Renal pelvis (tissue), 4 donors: ENCODE results near the gene ENOSF1. TPM values are rescaled to one million over a fixed set of nuclear protein-coding genes. Genes with fewer than 3 reads are reported as not detected.
"Not testable (repeated sequence)": the region's sequence is repeated elsewhere in the genome, so short reads cannot be mapped to it uniquely, and the experiment has no call there.

Experiments
- DNase-seq: peaks from one replicate; pipeline ENCODE4 v3.0.0-alpha.2; 2013
- polyA plus RNA-seq, 3 donors: library from polyadenylated mRNA; unstranded; fragments of 120-200 nt; gene quantifications; one replicate each; pipeline ENCODE4 v1.2.1, GENCODE V29; 2013; ENCODE audit not compliant: insufficient read length in 3 of 3

The ENOSF1 gene
- polyA plus RNA-seq, 3 donors: 69.2 to 167 (median 145) TPM

DNA sequence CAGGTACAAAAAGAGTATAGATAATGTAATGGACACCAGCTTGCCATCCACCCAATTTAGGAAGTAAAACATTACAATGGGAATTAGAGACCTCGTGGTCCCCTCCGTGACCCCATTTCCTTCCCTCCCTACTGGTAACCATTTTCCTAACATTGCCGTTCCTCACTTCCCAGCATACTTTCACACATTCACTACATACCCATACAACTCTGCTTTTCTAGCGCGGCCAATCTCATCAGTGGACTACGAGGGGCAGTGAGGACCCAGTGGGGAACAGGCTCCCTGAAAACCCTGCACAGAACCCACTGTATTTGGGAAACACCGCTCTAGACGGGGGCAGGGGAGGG, 1.1 kb downstream of the ENOSF1 start:
- DNase-seq: peak; percentile 33

- DNase-seq: no peak
Measured at GRCh38 chr18:710418-711300, 1.8 kb downstream of the ENOSF1 start.

GRCh38 chr18:709771-710170, 2.7 kb downstream of the ENOSF1 start:
- no peak for DNase-seq

- no peak for DNase-seq
Measured at GRCh38 chr18:708096-708495, 4.3 kb downstream of the ENOSF1 start.

GRCh38 chr18:706405-706804, 6.0 kb downstream of the ENOSF1 start:
- DNase-seq: no peak

- DNase-seq: no peak
Measured at GRCh38 chr18:703213-703967, 9.0 kb downstream of the ENOSF1 start.

GRCh38 chr18:697800-698199, 14.6 kb downstream of the ENOSF1 start:
- peak; percentile 34 for DNase-seq

DNA sequence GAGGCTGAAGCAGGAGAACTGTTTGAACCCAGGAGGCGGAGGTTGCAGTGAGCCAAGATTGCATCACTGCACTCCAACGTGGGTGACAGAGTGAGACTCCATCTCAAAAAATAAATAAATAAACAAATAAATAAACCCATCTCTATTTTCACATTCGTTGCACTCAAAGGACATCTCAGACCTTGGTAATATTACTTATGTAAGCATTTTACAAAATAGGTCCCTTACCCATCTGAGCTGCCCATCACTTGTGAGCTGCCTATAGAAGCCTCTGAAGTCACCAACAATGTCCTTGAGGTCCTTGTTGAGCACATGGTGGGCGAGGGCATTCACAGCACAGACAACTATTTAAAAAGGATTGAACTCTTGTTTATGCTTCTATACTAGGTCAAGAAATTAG, 15.4 kb downstream of the ENOSF1 start:
- no peak for DNase-seq

GRCh38 chr18:693466-694187, 18.8 kb downstream of the ENOSF1 start:
- DNase-seq: no peak

DNA sequence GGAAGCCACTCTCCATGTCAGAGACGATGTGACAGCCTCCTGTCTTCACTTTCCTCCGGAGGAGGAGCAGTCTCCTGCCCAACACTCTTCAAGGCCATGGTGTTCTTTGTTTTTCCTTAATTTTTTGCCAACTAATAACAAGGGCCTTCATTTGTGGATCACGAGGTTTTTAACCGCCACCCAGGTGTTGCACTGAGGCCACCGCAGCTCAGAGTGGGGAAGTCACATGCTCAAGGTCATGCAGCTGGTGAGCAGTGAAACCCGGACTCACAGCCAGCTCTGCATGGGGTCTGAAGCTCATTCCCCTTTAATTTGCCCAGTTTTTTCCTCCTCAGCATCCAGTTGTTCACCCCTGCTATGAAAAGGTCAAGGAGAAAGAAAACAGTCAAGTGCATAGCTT, 19.6 kb downstream of the ENOSF1 start:
- DNase-seq: no peak

GRCh38 chr18:688323-688722, 24.1 kb downstream of the ENOSF1 start:
- DNase-seq: no peak

- no peak for DNase-seq
Measured at GRCh38 chr18:686339-687111, 25.9 kb downstream of the ENOSF1 start.

GRCh38 chr18:685438-685837, 27.0 kb downstream of the ENOSF1 start:
- DNase-seq: no peak

DNA sequence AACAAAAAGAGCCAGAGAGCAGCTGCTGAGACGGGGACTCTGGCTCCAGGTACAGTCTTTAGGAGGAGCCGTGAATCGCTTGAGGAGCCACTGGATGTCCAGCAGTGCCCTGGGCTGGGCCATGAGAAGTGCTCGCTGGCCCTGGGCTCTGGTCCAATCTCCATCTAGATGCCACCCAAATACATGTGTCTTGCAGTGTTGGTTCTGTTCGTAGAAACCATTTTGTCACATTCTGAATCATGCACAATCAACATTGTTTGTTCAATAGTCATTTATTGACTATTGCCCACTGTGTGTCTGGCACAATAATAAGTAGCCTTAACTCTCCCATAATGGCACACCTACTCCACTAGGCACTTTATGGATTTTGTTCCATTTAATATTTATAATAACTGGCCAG, 28.9 kb downstream of the ENOSF1 start:
- no peak for DNase-seq

GRCh38 chr18:682833-683232, 29.6 kb downstream of the ENOSF1 start:
- DNase-seq: no peak

DNA sequence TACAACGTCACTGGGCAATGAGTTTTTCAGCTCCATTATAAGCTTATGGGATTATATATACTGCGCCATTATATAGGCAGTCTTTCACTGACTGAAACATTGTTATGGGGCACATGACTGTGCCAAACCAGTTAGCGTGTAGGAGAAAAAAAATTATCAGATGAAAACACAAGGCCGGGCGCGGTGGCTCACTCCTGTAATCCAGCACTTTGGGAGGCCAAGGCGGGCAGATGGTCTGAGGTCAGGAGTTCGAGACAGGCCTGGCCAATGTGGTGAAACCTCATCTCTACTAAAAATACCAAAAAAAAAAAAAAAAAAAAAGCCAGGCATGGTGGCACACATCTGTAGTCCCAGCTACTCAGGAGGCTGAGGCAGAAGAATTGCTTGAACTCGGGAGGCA, 30.0 kb downstream of the ENOSF1 start:
- DNase-seq: not testable (repeated sequence)

- DNase-seq: no peak
Measured at GRCh38 chr18:681985-682384, 30.4 kb downstream of the ENOSF1 start.

- DNase-seq: no peak
Measured at GRCh38 chr18:680392-680791, 32.0 kb downstream of the ENOSF1 start.

GRCh38 chr18:679516-679915, 32.9 kb downstream of the ENOSF1 start:
- DNase-seq: no peak

DNA sequence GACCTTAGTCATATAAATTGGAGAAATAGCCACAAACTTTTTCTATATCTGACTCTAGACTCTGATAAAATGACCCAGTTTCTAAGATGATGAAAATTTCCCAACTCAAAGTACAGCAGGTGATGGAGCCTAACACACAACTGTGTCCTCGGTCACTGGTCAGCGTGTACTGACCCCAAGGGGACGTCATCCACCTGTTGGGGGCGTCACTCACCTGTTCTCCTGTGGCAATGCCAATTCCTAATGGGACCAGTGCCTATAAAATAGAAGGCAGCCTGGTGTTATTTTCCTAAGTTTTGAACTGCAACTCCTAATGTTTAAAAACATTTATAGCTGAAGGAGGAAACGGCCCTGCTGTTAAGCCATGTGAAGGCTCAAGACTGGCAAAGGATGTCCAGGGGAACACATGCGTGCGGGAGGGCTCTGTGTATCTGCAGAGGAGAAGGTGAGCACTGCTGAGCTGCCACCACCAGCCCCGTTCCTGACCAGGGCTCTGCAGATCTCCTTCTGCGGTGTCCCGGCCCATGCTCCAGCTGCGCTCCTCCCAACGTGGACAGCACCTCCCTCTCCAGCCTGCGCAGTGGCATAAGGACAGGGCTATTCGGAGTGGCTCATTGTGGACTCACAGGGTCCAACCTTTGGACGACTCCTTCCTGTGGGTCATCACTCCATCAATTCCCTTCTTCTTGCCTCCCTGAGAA, 33.8 kb downstream of the ENOSF1 start:
- DNase-seq: no peak

DNA sequence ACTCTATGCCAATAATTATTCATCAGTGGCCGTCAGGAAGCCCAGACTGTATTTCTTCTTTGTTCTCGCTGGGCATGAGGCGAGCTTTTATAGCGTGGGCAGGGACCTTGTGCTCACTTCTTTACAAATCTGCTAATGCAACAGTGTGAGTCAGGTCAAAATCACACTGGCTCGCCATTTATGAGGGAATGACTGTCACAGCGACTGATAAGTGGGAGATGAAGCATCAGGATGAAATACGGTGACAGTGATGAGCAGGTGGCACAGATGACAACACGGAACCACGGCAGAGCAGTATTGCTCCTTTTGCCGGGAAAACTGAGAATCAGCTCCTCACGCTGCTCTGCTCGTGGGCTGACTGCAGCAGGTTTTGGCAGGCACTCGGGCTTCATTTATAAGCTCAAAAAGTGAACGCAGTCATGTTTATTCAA, 34.5 kb downstream of the ENOSF1 start:
- DNase-seq: no peak
